Frontal cortex (tissue), 4 donors: ENCODE data around the gene SPR. TPM values are rescaled to one million over a fixed set of nuclear protein-coding genes. Genes with fewer than 3 reads are reported as not detected.
A peak's percentile ranks its signal among the peaks of the same experiment; 100 is the strongest.
"Not testable (repeated sequence)": the region's sequence is repeated elsewhere in the genome, so short reads cannot be mapped to it uniquely, and the experiment has no call there.

Source experiments
- DNase-seq, 2 donors: peaks; one replicate each; pipeline ENCODE4 v3.0.0; 2012; ENCODE audit warnings: low spot score in 2 of 2
- FAIRE-seq: peaks from 2 replicates; lab custom pipeline; 2012; peaks lifted over from hg19 to GRCh38; lab: Jason Lieb, UNC
- total RNA-seq: library from RNA; depleted of rRNA; stranded (reverse); fragments of >200 nt; gene quantifications from one replicate; pipeline ENCODE4 v1.2.3, GENCODE V29; 2014
- donor health status: control.
- donor health status: control.
- donor health status: control.

The SPR gene
- total RNA-seq, 1 donor from 2014 or later = 1.6 TPM

DNA sequence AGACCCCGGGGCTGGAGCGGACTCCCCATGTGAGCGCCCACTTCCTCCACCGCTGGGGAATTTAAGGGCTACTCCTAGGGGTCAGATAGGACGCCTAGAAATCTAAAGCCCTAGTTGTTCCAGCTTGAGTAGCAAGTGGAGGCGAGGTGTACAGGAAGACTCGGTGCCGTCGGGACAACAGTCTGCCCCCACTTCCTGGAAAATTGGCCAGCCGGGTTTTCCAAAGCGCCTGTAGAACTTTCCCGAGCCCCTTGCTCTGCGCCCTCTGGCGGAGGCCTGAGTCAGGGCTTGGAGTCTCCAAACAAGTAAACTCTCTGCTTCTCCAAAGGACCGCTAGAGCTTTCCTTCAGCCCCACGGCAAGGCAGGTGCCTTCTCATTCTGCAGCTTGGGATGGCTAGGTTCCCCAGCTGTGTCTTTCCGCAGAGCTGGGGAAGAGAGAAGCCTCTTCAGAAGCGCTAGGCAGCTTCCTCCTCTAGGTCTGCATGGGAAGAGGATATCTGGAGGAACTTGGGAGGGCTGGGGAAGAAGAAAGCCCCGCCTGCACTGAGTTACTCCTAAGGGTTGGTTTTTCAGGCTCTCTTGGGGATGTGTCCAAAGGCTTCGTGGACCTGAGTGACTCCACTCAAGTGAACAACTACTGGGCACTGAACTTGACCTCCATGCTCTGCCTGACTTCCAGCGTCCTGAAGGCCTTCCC lies 681 bp downstream of the SPR start:
- DNase-seq (peak; percentile 70 to 84), FAIRE-seq (no peak)

DNA sequence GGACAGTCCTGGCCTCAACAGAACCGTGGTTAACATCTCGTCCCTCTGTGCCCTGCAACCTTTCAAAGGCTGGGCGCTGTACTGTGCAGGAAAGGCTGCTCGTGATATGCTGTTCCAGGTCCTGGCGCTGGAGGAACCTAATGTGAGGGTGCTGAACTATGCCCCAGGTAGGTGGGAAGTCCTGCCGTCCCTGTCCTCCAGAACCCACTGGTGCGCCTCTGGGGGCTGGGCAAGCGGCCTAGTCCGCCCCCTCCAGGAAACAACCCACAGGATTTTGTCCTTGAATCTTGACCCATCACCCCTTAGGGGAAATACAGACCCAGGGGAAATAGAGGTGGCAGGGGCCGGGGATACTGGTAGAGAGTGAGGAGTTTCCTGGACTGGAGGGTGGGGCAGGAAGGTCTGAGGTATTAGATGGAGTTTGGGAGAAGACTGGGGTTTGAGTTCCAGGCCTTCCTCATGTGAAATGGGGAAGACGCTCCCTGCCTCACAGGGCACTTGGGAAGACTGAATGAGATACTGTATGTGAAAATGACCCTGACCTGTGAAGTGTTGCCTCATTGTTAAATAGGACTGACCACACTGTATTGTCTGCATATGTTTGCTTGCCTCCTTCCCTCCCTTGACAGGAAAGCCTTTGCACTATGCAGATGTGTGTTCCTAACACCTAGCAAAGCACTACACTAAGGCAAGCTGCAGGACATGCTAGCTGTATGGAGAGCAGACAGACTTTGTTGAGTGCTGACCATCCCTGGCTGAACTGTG lies 1.4 kb downstream of the SPR start:
- no peak for FAIRE-seq
- DNase-seq = no peak

DNA sequence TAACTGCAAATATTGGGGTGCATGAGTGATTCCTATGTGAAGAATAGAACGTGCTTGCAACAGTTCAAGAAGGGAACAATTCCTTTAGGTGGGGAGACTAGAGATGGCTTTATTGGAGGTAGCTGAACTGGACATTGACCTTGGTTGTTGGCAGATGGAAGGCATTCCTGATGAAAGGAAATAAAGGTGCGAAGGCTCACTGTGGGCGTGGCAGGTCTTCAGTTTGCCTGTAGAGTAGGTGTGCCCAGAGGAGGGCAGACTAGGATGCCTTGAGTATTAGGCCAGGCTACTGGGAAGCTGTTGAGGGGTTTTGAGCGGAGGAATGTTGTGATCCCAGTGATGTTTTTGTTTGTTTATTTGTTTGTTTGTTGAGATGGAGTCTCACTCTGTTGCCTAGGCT lies 2.8 kb downstream of the SPR start:
- DNase-seq (no peak), FAIRE-seq (no peak)

GRCh38 chr2:72891091-72891818 lies 4.0 kb downstream of the SPR start:
- no peak for FAIRE-seq
- no peak for DNase-seq

- no peak for FAIRE-seq
- peak in 1 of 2 donors; percentile 74 for DNase-seq
Observed at GRCh38 chr2:72892506-72893173, 5.4 kb downstream of the SPR start.

DNA sequence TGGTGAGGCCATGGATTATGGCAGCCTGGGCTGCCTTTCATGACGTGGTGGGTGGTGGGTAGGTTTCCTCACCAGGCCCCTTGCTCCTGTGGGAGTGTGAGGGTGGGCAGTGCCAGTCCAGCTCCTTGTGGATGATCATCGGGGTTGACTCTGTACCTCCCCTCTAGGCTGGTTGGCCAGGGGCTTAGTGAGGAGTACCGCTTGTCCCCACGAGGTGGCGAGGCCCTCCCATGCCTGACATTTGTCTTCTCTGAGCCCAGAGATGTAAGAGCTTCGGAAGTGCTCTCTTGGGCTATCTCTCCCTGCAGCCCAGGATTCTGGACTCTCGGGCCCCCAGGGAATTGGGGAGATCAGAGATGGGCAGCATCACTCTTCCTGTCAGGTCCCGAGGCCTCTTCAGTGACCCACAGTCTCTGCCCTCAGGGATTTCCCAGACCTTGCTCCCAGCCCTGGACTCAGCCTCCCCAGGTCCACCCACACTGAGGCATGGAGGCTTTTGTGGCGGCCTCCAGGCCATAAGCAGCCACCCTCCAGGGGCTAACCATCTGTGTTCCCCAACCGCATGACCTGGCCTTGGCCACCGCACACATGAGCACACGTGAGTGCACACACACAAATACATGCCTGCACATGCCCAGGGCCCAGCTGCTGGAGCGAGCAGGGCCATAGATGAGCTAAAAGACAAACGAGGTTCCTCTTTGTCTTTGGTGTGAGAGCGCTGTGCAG lies 6.5 kb downstream of the SPR start:
- FAIRE-seq (no peak), DNase-seq (peak in 1 of 2 donors; percentile 42)

DNA sequence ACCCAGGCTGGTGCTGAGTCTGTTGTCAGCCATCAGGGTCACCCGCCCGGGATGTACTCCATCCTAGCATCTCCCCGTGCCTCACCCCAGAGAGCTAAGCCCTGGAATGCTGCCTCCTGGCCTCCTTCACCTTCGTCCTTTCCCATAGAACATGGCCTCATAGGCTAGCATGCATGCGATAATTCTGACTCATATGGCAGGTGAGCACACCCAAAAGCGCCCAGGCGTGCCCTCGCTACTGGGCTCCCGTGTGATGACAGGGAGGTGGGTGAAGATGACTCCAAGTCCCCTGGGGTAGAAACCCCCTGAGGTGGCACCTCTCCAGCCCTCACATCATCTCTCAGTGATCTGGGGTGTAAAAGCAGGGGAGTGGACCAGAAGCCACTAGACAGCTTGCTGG lies 7.3 kb downstream of the SPR start:
- DNase-seq (no peak), FAIRE-seq (no peak)

- no peak for FAIRE-seq
- DNase-seq = no peak
Observed at GRCh38 chr2:72895154-72895553, 7.9 kb downstream of the SPR start.

DNA sequence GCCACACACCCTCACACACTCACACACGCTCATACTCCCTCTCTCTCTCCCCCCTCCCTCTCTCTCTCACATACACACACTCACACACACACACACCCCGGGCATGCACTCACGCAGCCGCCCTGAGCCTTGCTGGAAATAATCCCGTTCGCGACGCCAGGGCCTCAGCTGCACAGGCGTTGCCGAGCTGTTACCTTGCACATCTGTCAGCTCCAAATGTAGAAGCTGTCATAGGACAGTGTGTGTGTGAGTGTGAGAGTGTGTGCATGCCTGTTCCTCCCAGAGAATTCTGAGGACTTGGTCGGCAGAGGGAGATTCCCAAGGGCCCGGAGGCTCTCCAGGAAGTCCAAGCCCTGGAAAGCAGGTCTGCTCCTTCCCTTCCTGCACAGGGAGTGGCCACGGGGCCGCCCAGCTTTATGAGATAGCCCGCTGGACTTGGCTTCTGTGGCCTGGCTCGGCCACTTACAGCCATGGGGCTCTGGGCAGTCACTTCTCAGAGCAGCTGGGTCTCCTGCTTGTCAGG lies 8.6 kb downstream of the SPR start:
- FAIRE-seq (no peak), DNase-seq (no peak)

GRCh38 chr2:72896446-72896845 lies 9.2 kb downstream of the SPR start:
- no peak for DNase-seq

GRCh38 chr2:72897785-72898584 lies 10.8 kb downstream of the SPR start:
- FAIRE-seq (no peak), DNase-seq (no peak)

More at GRCh38 chr2:72896446-72896845, 9.2 kb downstream of the SPR start:
- no peak for FAIRE-seq

GRCh38 chr2:72898585-72898906 lies 11.3 kb downstream of the SPR start:
- FAIRE-seq (no peak), DNase-seq (no peak)

DNA sequence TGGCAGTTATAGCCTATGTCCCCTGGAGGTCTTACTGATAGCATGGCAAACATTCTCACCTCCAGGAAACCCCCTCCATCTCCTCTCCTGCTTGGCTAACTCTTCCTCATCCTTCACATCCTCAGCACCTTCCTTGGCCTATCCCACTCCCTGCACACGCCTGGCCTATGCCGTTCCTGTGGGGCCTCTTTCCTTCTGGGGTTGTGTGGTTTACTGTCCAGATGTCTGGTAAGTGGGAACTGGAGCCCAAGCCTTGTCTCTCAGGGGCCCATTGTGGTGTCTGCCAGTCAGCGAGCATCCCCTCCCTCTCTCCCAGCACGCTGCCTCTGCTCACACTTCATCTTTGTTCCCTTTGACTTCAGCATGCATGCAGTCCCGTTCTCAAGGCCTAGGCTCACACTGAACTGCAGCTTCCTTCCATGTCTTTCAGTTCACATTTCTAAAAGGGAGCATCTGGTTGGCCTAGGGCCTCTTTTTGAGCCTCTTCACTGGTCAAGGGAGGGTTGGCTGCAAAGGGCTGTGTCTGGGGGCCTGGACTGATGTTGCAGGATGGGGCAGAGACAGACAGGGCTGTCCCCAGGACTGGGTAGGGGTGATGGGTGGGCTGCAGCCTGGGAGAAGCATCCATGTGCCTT lies 13.1 kb downstream of the SPR start:
- DNase-seq (no peak), FAIRE-seq (no peak)

DNA sequence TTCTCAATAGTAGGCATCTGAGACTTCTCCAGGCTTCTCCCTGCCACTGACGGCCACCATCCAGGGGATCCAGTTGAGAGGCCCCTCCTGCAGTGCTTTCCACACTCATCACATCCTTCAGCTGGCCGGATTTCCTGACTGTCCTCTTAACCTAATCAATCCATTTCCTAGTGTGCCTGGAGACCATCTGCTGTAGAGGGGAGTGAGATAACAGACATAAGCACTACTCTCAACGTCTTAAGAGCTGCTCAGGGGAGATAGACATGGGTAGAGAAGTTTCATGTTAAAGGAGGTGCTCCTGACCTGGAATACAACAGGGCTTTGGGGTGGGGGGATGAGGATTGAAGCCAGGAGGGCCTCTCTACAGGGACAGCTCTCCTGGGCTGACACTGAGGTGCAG lies 14.2 kb downstream of the SPR start:
- no peak for DNase-seq
- FAIRE-seq = no peak

DNA sequence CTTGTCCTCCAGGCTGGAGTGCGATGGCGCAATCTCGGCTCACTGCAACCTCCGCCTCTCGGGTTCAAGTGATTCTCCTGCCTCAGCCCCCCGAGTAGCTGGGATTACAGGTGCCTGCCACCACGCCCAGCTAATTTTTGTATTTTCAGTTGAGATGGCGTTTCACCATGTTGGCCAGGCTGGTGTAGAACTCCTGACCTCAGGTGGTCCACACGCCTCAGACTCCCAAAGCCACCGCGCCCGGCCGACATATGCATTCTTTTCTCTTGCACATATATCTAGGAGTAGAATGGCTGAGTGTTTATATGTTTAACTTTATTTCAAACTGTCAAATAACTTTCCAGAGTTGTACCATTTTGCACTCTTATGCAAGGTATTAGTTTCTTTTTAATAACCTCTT lies 20.2 kb downstream of the SPR start:
- not testable (repeated sequence) for FAIRE-seq, DNase-seq

GRCh38 chr2:72908741-72909140 lies 21.5 kb downstream of the SPR start:
- DNase-seq (no peak), FAIRE-seq (no peak)

DNA sequence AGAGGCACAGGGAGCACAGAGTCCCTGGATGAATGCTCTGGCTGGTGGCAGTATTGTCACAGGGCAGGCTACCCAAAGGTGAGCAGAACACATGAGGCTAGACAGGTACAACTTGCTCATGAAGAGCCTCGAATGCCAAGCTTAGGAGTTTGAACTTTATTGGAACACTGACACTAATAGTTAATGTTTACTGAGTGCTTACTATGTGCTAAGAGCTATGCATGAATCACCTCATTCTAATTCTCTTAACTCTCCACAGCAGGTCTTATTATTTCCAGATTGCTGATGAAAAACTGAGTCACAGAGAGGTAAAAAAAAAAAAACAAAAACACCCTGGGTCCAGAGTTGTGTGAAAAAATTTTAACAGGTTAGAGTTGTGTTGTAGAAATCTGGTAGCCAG lies 24.0 kb downstream of the SPR start:
- DNase-seq = no peak
- no peak for FAIRE-seq

GRCh38 chr2:72913486-72914205 lies 26.4 kb downstream of the SPR start:
- DNase-seq (no peak), FAIRE-seq (no peak)
